ENCODE data around the gene CLCN6. TPM values are rescaled to one million over a fixed set of nuclear protein-coding genes. Genes with fewer than 3 reads are reported as not detected.

CLCN6 gene
- total and polyA plus RNA-seq, 2 of the 13 experiments (the other 11 are each of a cell fraction or from before 2014, with no cell fraction given), result 14.9 to 19.3 TPM

DNA sequence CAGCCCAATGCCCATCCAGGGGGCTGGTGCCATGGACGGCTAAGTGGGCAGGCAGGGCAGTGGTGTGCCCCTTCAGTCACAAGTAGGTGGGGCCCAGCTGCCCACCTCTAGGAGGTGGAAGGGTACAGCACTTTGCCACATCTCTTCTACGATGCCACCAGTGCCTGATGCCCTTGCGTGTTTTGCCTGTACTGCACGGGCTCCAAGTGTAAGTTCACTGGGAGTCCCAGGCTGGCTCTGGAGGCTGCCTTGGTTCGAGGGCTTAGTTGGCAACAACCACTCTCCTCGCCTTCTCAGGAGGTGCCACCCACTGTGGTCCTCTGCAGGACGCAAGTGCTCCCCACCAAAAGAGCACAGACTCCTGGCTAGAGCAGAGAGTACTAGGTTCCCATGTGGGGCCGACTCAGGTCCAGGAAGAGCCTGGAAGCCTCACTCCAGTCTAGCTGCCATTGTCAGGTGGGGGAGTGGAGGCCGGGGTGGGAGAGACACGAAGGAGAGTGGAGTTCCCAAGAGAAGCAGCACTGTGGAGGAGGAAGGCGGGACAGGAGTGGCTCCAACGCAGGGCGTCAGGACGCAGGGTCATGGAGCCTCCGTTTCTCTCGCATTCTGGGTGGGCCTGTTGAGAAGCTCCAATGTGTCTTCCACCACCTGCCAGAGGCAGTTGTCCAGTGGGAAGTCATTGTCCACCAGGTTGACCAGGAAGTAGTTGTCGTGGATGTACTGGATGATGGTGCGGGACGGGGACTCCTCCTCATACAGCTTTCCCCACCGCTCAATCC is 15.7 kb upstream of the CLCN6 start:
- intact Hi-C loops (cut with micrococcal nuclease; ENCODE audit: unreplicated experiment) (no loop called here), in situ Hi-C loops (cut with HindIII; ENCODE audit: extremely low pct_ligation_motif_present, low pct_unique_long_range_greater_than_20kb) (no loop called here)
- WGBS (ENCODE audit: low lambda C conversion rate), result 95% methylated on average over 16 of the region's 20 CpGs
- no peaks in the 10 kb centered on the region for H3K79me2 ChIP-seq (ENCODE audit: insufficient read depth, low read length)
- no peak for FAIRE-seq
- H3K36me3 ChIP-seq (replicated peaks in 1 of 2; ENCODE audit: control insufficient read depth in 1 of 2, insufficient read depth in 2 of 2, low read length in 2 of 2), result 0 out of 5 replicates have a peak, but pooled peaks cover 0 to 2% of the 10 kb centered on the region in 2 experiments
- H3K9me3 ChIP-seq (ENCODE audit: low read length), result no peaks in the 10 kb centered on the region
- no peak overlapping the region for H3K4me3 ChIP-seq (replicated peaks in 1 of 3; ENCODE audit: insufficient read depth in 1 of 3, low read depth in 2 of 3, low read length in 3 of 3)
- no peak overlapping the region for H2AFZ ChIP-seq (ENCODE audit: low read length)
- ATAC-seq, result no peak
- H3K9ac ChIP-seq (ENCODE audit: insufficient read depth, low read depth, low read length), result no peak overlapping the region
- peaks cover 24% of the 10 kb centered on the region for H3K4me1 ChIP-seq (ENCODE audit: insufficient read depth, low read length)
- no peak overlapping the region for H3K27ac ChIP-seq (ENCODE audit: extremely low read length, insufficient read depth, low read length)
- H3K4me2 ChIP-seq (ENCODE audit: low read depth, low read length), result no peak overlapping the region
- BruUV-seq (replicated peaks), result no TSS peak
- no peaks in the 10 kb centered on the region for H3K27me3 ChIP-seq (ENCODE audit: control insufficient read depth in 1 of 2, insufficient read depth in 2 of 2, low read length in 2 of 2)
- CTCF ChIA-PET (ENCODE audit: low intra/inter-chr PET ratio, low total read pairs), result no interaction called here
- H4K20me1 ChIP-seq (ENCODE audit: insufficient read depth, low read length), result no peaks in the 10 kb centered on the region
- no peak for DNase-seq (ENCODE audit: low spot score)
- POLR2A ChIA-PET, result no interaction called here
- TF ChIP-seq, protein P1, sequence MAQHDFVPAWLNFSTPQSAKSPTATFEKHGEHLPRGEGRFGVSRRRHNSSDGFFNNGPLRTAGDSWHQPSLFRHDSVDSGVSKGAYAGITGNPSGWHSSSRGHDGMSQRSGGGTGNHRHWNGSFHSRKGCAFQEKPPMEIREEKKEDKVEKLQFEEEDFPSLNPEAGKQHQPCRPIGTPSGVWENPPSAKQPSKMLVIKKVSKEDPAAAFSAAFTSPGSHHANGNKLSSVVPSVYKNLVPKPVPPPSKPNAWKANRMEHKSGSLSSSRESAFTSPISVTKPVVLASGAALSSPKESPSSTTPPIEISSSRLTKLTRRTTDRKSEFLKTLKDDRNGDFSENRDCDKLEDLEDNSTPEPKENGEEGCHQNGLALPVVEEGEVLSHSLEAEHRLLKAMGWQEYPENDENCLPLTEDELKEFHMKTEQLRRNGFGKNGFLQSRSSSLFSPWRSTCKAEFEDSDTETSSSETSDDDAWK (CRISPR knock-in tag; IDR thresholded peaks at IDR 0.05), result no peak
- TF ChIP-seq DZIP1 (CRISPR knock-in tag; IDR thresholded peaks at IDR 0.05) (no peak), NBN (conservative IDR thresholded peaks at IDR 0.05) (no peak), NCOR1 (IDR thresholded peaks at IDR 0.05; ENCODE audit: borderline replicate concordance, low read length) (no peak), HMGXB4 (CRISPR knock-in tag; IDR thresholded peaks at IDR 0.05; ENCODE audit: borderline replicate concordance in 1 of 2, low read depth in 1 of 2) (no peak), ZBTB42 (CRISPR knock-in tag; IDR thresholded peaks at IDR 0.05) (no peak), STAT5B (CRISPR knock-in tag; IDR thresholded peaks at IDR 0.05) (no peak), GLI4 (CRISPR knock-in tag; IDR thresholded peaks at IDR 0.05; ENCODE audit: borderline replicate concordance) (no peak), TARDBP (CRISPR knock-in tag; IDR thresholded peaks at IDR 0.05) (no peak), ZNF660 (CRISPR knock-in tag; IDR thresholded peaks at IDR 0.05; ENCODE audit: borderline replicate concordance, low read depth) (no peak), GTF3A (CRISPR knock-in tag; conservative IDR thresholded peaks at IDR 0.05) (no peak), SNAPC2 (CRISPR knock-in tag; IDR thresholded peaks at IDR 0.05) (no peak), PITX1 (CRISPR knock-in tag; IDR thresholded peaks at IDR 0.05) (no peak), ZNF350 (CRISPR knock-in tag; IDR thresholded peaks at IDR 0.05; ENCODE audit: borderline replicate concordance, low read depth) (no peak)

Measured in HepG2 (cell line).